ENCODE results near the gene PALS1.

The PALS1 gene

GRCh38 chr14:67221248-67221981 lies 19.8 kb upstream of the PALS1 start:
- no peak overlapping the region for H3K4me3 ChIP-seq (ENCODE audit: low read depth, low read length)
- TF ChIP-seq CTCF (IDR thresholded peaks at IDR 0.05; ENCODE audit: low read depth, low read length, missing control alignments): no peak
- no peak for DNase-seq (ENCODE audit: low read depth)

GRCh38 chr14:67221982-67222328 lies 19.3 kb upstream of the PALS1 start:
- H3K4me3 ChIP-seq (ENCODE audit: low read depth, low read length): no peak overlapping the region
- DNase-seq (ENCODE audit: low read depth): no peak
- TF ChIP-seq CTCF (IDR thresholded peaks at IDR 0.05; ENCODE audit: low read depth, low read length, missing control alignments): no peak

- DNase-seq (ENCODE audit: low read depth): no peak
- no peak overlapping the region for H3K4me3 ChIP-seq (ENCODE audit: low read depth, low read length)
- TF ChIP-seq CTCF (IDR thresholded peaks at IDR 0.05; ENCODE audit: low read depth, low read length, missing control alignments): no peak
These were observed 15.7 kb upstream of the PALS1 start for GRCh38 chr14:67225523-67225922.

- no peak overlapping the region for H3K4me3 ChIP-seq (ENCODE audit: low read depth, low read length)
- no peak for DNase-seq (ENCODE audit: low read depth)
- TF ChIP-seq CTCF (IDR thresholded peaks at IDR 0.05; ENCODE audit: low read depth, low read length, missing control alignments): no peak
These were observed 12.8 kb upstream of the PALS1 start for GRCh38 chr14:67228325-67228984.

- no peak overlapping the region for H3K4me3 ChIP-seq (ENCODE audit: low read depth, low read length)
- no peak for TF ChIP-seq CTCF (IDR thresholded peaks at IDR 0.05; ENCODE audit: low read depth, low read length, missing control alignments)
- no peak for DNase-seq (ENCODE audit: low read depth)
These were observed 9.2 kb upstream of the PALS1 start for GRCh38 chr14:67232066-67232465.

GRCh38 chr14:67232621-67233020 lies 8.6 kb upstream of the PALS1 start:
- TF ChIP-seq CTCF (IDR thresholded peaks at IDR 0.05; ENCODE audit: low read depth, low read length, missing control alignments): no peak
- H3K4me3 ChIP-seq (ENCODE audit: low read depth, low read length): no peak overlapping the region
- no peak for DNase-seq (ENCODE audit: low read depth)

GRCh38 chr14:67237591-67237990 lies 3.6 kb upstream of the PALS1 start:
- no peak overlapping the region for H3K4me3 ChIP-seq (ENCODE audit: low read depth, low read length)
- TF ChIP-seq CTCF (IDR thresholded peaks at IDR 0.05; ENCODE audit: low read depth, low read length, missing control alignments): no peak
- no peak for DNase-seq (ENCODE audit: low read depth)
